ENCODE results near the gene PADI1. TPM values are rescaled to one million over a fixed set of nuclear protein-coding genes. Genes with fewer than 3 reads are reported as not detected.

PADI1 gene
- total RNA-seq, 6 experiments from 2014 or later = 0.44 to 1.4 (median 0.92) TPM; not detected in 2

- H3K4me1 ChIP-seq = no peaks in the 10 kb centered on the region
- no peaks in the 10 kb centered on the region for H3K36me3 ChIP-seq
- no peaks in the 10 kb centered on the region for H3K27me3 ChIP-seq
- no peaks in the 10 kb centered on the region for H3K9me3 ChIP-seq
- DNase-seq = no peak
- TF ChIP-seq CTCF (IDR thresholded peaks at IDR 0.05) (no peak), POLR2A (IDR thresholded peaks at IDR 0.05) (no peak)
- 75% methylated on average over 5 of the region's 13 CpGs for WGBS (ENCODE audit: insufficient coverage, low coverage, low lambda C conversion rate, missing lambda C conversion rate)
- no peak overlapping the region for H3K27ac ChIP-seq
- no peak for ATAC-seq
- intact Hi-C loops (cut with DNase I) = no loop called here
- H3K4me3 ChIP-seq = no peak overlapping the region
These were observed 68.2 kb downstream of the PADI1 start for GRCh38 chr1:17273096-17273495.

GRCh38 chr1:17274186-17275170 lies 69.5 kb downstream of the PADI1 start:
- Histone ChIP-seq H3K27me3 (no peaks in the 10 kb centered on the region), H3K36me3 (no peaks in the 10 kb centered on the region), H3K4me1 (no peaks in the 10 kb centered on the region), H3K27ac (no peak overlapping the region), H3K9me3 (no peaks in the 10 kb centered on the region), H3K4me3 (no peak overlapping the region)
- ATAC-seq (peak; percentile 75 to 91 (median 80)), DNase-seq (peak; percentile 62 to 73 (median 67))
- intact Hi-C loops (cut with DNase I) = no loop called here
- 23% methylated on average over 10 of the region's 15 CpGs for WGBS (ENCODE audit: insufficient coverage, low coverage, low lambda C conversion rate, missing lambda C conversion rate)
- TF ChIP-seq POLR2A (IDR thresholded peaks at IDR 0.05) = no peak
- peak; percentile 60 to 69 (median 64) for TF ChIP-seq CTCF (IDR thresholded peaks at IDR 0.05)

GRCh38 chr1:17276568-17276967 lies 71.6 kb downstream of the PADI1 start:
- Histone ChIP-seq H3K4me3 (no peak overlapping the region), H3K27me3 (no peaks in the 10 kb centered on the region), H3K4me1 (no peaks in the 10 kb centered on the region), H3K36me3 (no peaks in the 10 kb centered on the region), H3K27ac (no peak overlapping the region), H3K9me3 (no peaks in the 10 kb centered on the region)
- ATAC-seq = peak in 1 of 4 donors; percentile 37
- WGBS (ENCODE audit: insufficient coverage, low coverage, low lambda C conversion rate, missing lambda C conversion rate) = 25% methylated on average over 6 of the region's 11 CpGs
- TF ChIP-seq CTCF (IDR thresholded peaks at IDR 0.05) (no peak), POLR2A (IDR thresholded peaks at IDR 0.05) (no peak)
- intact Hi-C loops (cut with DNase I) = no loop called here
- DNase-seq = peak in 1 of 3 donors; percentile 42

GRCh38 chr1:17277511-17278159 lies 72.7 kb downstream of the PADI1 start:
- no peak for DNase-seq
- TF ChIP-seq CTCF (IDR thresholded peaks at IDR 0.05) (no peak), POLR2A (IDR thresholded peaks at IDR 0.05) (no peak)
- Histone ChIP-seq H3K27me3 (no peaks in the 10 kb centered on the region), H3K4me3 (no peak overlapping the region), H3K27ac (no peak overlapping the region), H3K4me1 (no peaks in the 10 kb centered on the region), H3K9me3 (no peaks in the 10 kb centered on the region), H3K36me3 (no peaks in the 10 kb centered on the region)
- intact Hi-C loops (cut with DNase I) = no loop called here
- ATAC-seq = no peak
- 38% methylated on average over 1 of the region's 8 CpGs for WGBS (ENCODE audit: insufficient coverage, low coverage, low lambda C conversion rate, missing lambda C conversion rate)
